ENCODE data around the gene ACOT8. TPM values are rescaled to one million over a fixed set of nuclear protein-coding genes. Genes with fewer than 3 reads are reported as not detected.
"Not testable (repeated sequence)": the region's sequence is repeated elsewhere in the genome, so short reads cannot be mapped to it uniquely, and the experiment has no call there.

The ACOT8 gene
- total RNA-seq, 4 donors from 2014 or later = 17.2 to 31.5 (median 23.5) TPM

- Histone ChIP-seq H3K4me1 (no peaks in the 10 kb centered on the region), H3K36me3 (no peaks in the 10 kb centered on the region), H3K27me3 (no peaks in the 10 kb centered on the region), H3K9me3 (no peaks in the 10 kb centered on the region), H3K27ac (no peak overlapping the region), H3K4me3 (no peak overlapping the region)
- no peak for DNase-seq
- intact Hi-C loops (cut with DNase I; ENCODE audit: low total_unique reads) = no loop called here
- TF ChIP-seq POLR2A (IDR thresholded peaks at IDR 0.05) = no peak
- TF ChIP-seq CTCF (IDR thresholded peaks at IDR 0.05) = no peak
These were observed 46.8 kb downstream of the ACOT8 start for GRCh38 chr20:45810191-45810970.

- Histone ChIP-seq H3K27me3 (no peaks in the 10 kb centered on the region), H3K27ac (no peak overlapping the region), H3K4me3 (no peak overlapping the region), H3K36me3 (no peaks in the 10 kb centered on the region), H3K4me1 (no peaks in the 10 kb centered on the region), H3K9me3 (no peaks in the 10 kb centered on the region)
- intact Hi-C loops (cut with DNase I; ENCODE audit: low total_unique reads) = no loop called here
- DNase-seq = no peak
- TF ChIP-seq CTCF (IDR thresholded peaks at IDR 0.05) (no peak), POLR2A (IDR thresholded peaks at IDR 0.05) (no peak)
These were observed 55.3 kb downstream of the ACOT8 start for GRCh38 chr20:45801851-45802250.

- DNase-seq = peak; percentile 51 to 69
- Histone ChIP-seq H3K9me3 (no peaks in the 10 kb centered on the region), H3K4me3 (no peak overlapping the region), H3K4me1 (no peaks in the 10 kb centered on the region), H3K36me3 (no peaks in the 10 kb centered on the region), H3K27ac (peak overlapping the region in 1 of 2 donors; percentile 49), H3K27me3 (no peaks in the 10 kb centered on the region)
- intact Hi-C loops (cut with DNase I; ENCODE audit: low total_unique reads) = no loop called here
- TF ChIP-seq POLR2A (IDR thresholded peaks at IDR 0.05) = no peak
- peak; percentile 57 to 66 (median 63) for TF ChIP-seq CTCF (IDR thresholded peaks at IDR 0.05)
These were observed 58.1 kb downstream of the ACOT8 start for GRCh38 chr20:45798935-45799642.

- H3K27ac ChIP-seq; intact Hi-C loops (cut with DNase I; ENCODE audit: low total_unique reads); DNase-seq; H3K4me3 ChIP-seq; H3K9me3 ChIP-seq; H3K36me3 ChIP-seq; H3K27me3 ChIP-seq; H3K4me1 ChIP-seq: not testable (repeated sequence)
These were observed 59.2 kb downstream of the ACOT8 start for GRCh38 chr20:45797955-45798354.

GRCh38 chr20:45797510-45797909 is 59.7 kb downstream of the ACOT8 start:
- intact Hi-C loops (cut with DNase I; ENCODE audit: low total_unique reads); H3K4me3 ChIP-seq; H3K36me3 ChIP-seq: not testable (repeated sequence)

GRCh38 chr20:45796337-45797065 is 60.7 kb downstream of the ACOT8 start:
- H3K9me3 ChIP-seq = no peaks in the 10 kb centered on the region
- DNase-seq = no peak
- H3K4me1 ChIP-seq = no peaks in the 10 kb centered on the region
- no peak overlapping the region for H3K4me3 ChIP-seq
- TF ChIP-seq POLR2A (IDR thresholded peaks at IDR 0.05) (no peak), CTCF (IDR thresholded peaks at IDR 0.05) (no peak)
- no peaks in the 10 kb centered on the region for H3K27me3 ChIP-seq
- intact Hi-C loops (cut with DNase I; ENCODE audit: low total_unique reads) = no loop called here
- H3K36me3 ChIP-seq = no peaks in the 10 kb centered on the region
- H3K27ac ChIP-seq = no peak overlapping the region

More at GRCh38 chr20:45797510-45797909, 59.7 kb downstream of the ACOT8 start:
- not testable (repeated sequence) for H3K27me3 ChIP-seq, H3K27ac ChIP-seq, DNase-seq, H3K4me1 ChIP-seq, H3K9me3 ChIP-seq
